Fibroblast of lung (primary cell): ENCODE data around the gene IL18RAP.

Experiments used
- EZH2 ChIP-seq: IDR thresholded peaks from 2 replicates; pipeline ENCODE4 v1.5.1; 2012; ENCODE audit warnings: low read length, control low read depth, mild to moderate bottlenecking; ENCODE audit errors: missing control alignments
- TF ChIP-seq, protein P1 (sequence below), 2 donors: IDR thresholded peaks in 1 of 2; conservative IDR thresholded peaks in 1 of 2; 1 replicate in 1 of 2; 2 replicates in 1 of 2; pipeline ENCODE4 v1.5.1; 2011 to 2012; ENCODE audit warnings: low read length in 2 of 2, control low read depth in 1 of 2, inconsistent platforms in 1 of 2, low read depth in 1 of 2, mild to moderate bottlenecking in 1 of 2

DNA sequence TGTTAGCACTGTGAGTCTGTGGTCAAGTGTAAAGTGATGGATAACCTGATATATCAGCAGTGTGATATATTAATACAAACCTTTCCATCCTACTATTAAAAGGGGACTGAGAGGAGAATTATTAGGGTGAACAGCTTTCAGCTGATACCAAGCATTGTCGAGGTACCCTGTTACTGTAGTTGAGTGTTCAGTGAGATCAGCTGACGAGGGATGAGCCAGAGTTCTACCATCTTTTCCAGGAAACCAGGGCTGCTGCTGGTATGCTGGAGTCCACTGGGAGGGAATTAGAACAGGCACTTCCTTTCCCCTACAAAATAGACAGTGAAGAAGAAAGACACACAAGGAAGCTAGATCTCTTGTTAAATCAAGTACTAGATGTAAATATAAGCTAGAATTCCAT lies 408 bp downstream of the IL18RAP start:
- TF ChIP-seq, protein P1, sequence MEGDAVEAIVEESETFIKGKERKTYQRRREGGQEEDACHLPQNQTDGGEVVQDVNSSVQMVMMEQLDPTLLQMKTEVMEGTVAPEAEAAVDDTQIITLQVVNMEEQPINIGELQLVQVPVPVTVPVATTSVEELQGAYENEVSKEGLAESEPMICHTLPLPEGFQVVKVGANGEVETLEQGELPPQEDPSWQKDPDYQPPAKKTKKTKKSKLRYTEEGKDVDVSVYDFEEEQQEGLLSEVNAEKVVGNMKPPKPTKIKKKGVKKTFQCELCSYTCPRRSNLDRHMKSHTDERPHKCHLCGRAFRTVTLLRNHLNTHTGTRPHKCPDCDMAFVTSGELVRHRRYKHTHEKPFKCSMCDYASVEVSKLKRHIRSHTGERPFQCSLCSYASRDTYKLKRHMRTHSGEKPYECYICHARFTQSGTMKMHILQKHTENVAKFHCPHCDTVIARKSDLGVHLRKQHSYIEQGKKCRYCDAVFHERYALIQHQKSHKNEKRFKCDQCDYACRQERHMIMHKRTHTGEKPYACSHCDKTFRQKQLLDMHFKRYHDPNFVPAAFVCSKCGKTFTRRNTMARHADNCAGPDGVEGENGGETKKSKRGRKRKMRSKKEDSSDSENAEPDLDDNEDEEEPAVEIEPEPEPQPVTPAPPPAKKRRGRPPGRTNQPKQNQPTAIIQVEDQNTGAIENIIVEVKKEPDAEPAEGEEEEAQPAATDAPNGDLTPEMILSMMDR (conservative IDR thresholded peaks at IDR 0.05 in 1 of 2, IDR thresholded peaks at IDR 0.05 in 1 of 2; ENCODE audit: low read depth in 1 of 2, low read length in 2 of 2) = no peak
- no peak for TF ChIP-seq EZH2
